GM18861 (cell line): ENCODE results near the gene CREBL2.
"Not testable (repeated sequence)": the region's sequence is repeated elsewhere in the genome, so short reads cannot be mapped to it uniquely, and the experiment has no call there.

ENCODE experiments used
- ATAC-seq: cut with Tn5 transposase; IDR thresholded peaks from one replicate; pipeline ENCODE4 v1.9.1; 2021; ENCODE audit not compliant: unreplicated experiment

The CREBL2 gene

GRCh38 chr12:12635651-12636050, 24.0 kb downstream of the CREBL2 start:
- no peak for ATAC-seq

- ATAC-seq = no peak
These were observed 25.0 kb downstream of the CREBL2 start for GRCh38 chr12:12636641-12637040.

GRCh38 chr12:12639995-12640394, 28.3 kb downstream of the CREBL2 start:
- not testable (repeated sequence) for ATAC-seq

- ATAC-seq = no peak
These were observed 30.0 kb downstream of the CREBL2 start for GRCh38 chr12:12641650-12642049.

- ATAC-seq = no peak
These were observed 31.2 kb downstream of the CREBL2 start for GRCh38 chr12:12642916-12643315.

- ATAC-seq = no peak
These were observed 33.8 kb downstream of the CREBL2 start for GRCh38 chr12:12645485-12645884.

DNA sequence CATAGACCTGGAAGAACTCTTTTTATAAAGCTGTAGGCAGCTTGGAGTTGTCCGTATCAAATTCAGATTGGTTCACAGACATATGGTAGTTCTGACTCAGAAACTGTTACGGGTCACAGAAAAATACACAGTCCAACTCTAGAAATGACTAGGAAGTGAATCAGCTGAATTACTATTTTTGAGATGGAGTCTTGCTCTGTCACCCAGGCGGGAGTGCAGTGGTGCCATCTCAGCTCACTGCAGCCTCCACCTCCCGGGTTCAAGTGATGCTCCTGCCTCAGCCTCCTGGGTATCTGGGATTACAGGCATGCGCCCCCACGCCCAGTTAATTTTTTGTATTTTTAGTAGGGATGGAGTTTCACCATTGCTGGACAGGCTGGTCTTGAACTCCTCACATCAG, 34.3 kb downstream of the CREBL2 start:
- ATAC-seq = peak; percentile 83

GRCh38 chr12:12646483-12647072, 34.9 kb downstream of the CREBL2 start:
- ATAC-seq = no peak

- ATAC-seq = no peak
These were observed 36.6 kb downstream of the CREBL2 start for GRCh38 chr12:12648284-12648683.

DNA sequence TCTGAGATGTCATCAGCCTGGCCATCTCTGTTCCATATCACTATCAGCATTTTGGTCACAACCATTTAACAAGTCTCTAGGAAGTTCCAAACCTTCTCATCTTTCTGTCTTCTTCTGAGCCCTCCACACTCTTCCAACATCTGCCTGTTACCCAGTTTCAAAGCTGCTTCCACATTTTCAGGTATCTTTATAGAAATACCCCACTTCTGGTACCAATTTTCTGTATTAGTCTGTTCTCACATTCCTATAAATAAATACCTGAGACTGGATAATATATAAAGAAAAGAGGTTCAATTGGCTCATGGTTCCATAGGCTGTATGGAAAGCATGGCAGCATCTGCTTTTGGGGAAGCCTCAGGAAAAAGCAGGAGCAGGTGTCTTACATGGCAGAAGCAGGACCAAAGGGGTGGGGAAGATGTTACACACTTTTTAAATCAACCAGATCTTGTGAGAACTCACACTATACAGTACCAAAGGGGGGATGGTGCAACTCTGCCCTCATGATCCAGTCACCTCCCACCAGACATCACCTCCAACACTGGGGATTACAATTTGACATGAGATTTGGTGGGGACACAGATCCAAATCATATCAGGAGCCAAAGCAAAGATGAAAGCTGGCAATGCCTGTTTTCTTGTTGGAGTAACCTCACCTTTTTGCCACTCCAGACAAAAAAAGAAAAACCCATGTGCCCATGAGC, 37.4 kb downstream of the CREBL2 start:
- ATAC-seq = no peak

- ATAC-seq = no peak
These were observed 40.1 kb downstream of the CREBL2 start for GRCh38 chr12:12651752-12652151.

- ATAC-seq = not testable (repeated sequence)
These were observed 41.0 kb downstream of the CREBL2 start for GRCh38 chr12:12652704-12653103.

DNA sequence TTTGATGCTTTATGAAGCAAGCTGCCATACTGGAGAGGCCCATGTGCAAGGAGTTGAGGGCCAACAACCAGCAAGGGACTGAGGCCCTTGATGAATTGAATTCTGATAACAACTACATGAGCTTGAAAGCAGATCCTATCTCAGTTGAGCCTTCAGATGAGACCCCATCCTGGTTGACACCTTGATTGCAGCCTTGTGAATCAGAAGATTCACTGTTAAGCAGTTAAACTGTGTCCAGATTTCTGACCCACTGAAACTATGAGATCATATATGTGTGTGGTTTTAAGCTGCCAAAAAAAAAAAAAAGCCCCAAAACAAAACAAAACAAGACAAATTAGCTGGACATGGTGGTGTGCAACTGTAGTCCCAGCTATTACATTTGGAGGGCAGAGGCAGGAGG, 42.2 kb downstream of the CREBL2 start:
- ATAC-seq = no peak

DNA sequence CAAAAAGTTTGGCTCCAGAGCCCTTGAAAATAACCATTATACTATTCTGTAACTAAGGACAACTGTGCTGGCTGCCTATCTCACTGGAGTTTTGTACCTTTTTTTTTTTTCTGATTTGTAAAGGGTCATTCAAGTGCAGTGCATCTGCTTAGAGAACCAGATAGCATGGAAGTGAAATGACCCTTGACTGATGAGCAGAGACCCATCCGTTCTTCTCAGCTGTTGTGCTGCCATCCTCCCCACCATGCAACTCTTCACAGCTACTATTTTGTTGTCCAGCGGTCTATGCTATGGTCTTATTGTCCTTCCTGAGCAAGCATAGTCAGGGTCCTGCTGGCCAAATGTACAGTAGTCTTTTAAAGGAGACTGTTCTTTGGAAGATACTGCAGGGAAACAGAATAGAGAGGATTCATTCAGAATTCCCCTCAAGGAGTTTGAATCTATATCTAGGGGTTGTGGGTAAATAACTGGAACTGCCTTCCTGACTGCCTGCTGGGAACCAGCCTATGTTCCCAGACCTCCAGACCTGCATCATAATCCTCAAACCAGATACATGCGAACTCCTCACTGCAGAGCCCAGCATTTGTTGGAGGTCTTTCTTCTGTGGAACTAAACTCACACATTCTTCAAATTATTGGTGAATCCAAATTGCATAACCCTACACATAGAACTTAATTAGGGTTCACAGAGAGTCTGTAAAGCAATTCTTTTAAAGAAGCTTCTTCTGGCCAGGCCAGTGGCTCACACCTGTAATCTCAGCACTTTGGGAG, 43.2 kb downstream of the CREBL2 start:
- no peak for ATAC-seq

GRCh38 chr12:12660201-12660600, 48.5 kb downstream of the CREBL2 start:
- no peak for ATAC-seq

- no peak for ATAC-seq
These were observed 49.6 kb downstream of the CREBL2 start for GRCh38 chr12:12661086-12661856.

DNA sequence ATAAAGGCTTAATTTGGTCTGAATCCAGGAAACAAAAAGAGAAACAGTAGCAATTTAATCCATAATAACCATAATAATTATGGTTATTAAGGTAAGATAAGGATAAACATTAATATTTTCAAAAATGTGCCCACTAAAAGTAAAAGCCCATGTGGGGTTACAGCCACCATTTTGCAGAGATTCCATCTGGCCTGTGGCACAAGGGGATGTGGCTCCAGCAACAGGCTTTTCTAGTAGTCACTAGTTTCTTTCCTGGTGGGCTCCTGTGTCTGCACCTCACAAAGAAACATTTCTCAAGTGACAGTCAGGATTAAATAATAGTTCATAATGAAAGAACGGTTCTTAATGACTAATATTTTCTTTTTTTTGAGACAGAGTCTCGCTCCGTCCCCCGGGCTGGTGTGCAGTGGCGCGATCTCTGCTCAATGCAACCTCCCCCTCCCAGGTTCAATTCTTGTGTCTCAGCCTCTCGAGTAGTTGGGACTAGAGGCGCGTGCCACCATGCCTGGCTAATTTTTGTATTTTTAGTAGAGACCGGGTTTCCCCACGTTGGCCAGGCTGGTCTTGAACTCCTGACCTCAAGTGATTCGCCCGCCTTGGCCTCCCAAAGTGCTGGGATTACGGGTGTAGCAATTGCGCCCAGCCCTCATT, 52.1 kb downstream of the CREBL2 start:
- ATAC-seq = no peak

- ATAC-seq = no peak
These were observed 53.5 kb downstream of the CREBL2 start for GRCh38 chr12:12665194-12665593.

- ATAC-seq = no peak
These were observed 56.3 kb downstream of the CREBL2 start for GRCh38 chr12:12668005-12668404.

DNA sequence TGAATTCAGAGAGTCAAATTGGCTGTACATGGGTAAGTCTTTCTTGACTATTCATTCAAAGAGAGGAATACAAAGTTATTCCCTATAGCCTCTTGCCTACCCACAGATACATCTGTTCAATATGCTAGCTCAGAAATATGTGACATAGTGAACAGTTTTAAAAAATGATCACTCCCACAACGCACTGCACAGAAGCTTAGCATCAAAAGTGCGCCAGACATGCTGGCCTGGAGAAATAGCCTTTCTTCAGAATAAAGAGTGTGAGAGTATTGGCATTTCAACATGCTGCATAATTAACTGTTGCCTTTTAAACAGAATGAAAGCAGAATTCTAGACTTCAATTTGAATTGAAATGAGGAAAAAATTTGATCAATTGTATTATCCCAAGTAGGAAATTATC, 57.3 kb downstream of the CREBL2 start:
- no peak for ATAC-seq
